ENCODE data around the gene OPA3.

DNA sequence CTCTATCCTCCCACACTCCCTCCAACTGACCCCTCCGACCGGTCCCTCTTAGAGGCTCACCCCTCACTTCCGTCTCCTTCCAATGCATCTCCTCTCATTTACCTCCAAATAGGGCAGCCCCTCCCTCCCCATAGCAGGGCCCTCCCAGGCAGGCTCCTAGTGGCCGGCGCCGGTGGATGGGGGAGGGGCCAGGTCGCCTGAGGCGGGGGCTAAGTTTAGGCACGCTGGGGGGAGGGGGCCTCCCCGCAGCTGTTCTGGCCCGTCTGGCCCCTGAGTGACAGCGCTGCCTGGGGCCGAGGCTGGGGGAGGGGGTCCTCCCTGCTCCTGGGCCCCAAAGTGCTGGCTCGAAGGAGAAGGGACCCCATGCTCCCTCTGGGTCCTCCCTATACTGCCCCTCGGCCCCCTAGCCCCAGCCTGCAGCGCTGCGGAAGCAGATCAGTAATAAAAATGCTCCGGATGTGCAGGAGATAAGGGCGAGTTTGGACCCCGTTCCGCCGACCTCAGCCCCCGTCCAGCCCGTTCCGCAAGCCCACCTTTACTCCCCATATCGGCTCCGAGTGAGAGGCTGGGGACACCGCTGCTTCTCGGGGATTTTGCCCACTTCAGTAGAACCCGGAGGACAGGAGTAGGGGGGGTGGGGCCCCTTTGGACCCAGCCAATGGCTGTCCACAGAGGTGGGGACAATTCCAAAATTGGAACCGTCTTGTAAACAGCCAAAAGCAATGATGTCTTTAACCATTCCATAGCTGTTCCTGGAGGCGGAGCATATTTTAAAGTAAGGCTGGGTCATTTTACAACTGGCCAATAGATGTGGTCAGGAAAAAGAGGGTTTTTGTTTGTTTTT is 91.8 kb downstream of the OPA3 start:
- TF ChIP-seq, protein P1, sequence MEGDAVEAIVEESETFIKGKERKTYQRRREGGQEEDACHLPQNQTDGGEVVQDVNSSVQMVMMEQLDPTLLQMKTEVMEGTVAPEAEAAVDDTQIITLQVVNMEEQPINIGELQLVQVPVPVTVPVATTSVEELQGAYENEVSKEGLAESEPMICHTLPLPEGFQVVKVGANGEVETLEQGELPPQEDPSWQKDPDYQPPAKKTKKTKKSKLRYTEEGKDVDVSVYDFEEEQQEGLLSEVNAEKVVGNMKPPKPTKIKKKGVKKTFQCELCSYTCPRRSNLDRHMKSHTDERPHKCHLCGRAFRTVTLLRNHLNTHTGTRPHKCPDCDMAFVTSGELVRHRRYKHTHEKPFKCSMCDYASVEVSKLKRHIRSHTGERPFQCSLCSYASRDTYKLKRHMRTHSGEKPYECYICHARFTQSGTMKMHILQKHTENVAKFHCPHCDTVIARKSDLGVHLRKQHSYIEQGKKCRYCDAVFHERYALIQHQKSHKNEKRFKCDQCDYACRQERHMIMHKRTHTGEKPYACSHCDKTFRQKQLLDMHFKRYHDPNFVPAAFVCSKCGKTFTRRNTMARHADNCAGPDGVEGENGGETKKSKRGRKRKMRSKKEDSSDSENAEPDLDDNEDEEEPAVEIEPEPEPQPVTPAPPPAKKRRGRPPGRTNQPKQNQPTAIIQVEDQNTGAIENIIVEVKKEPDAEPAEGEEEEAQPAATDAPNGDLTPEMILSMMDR (IDR thresholded peaks at IDR 0.05): no peak
- no peak for TF ChIP-seq EP300 (IDR thresholded peaks at IDR 0.05)

Measured in stomach (tissue), 4 donors.